DND-41 (cell line): ENCODE data around the gene CFAP141.

ENCODE experiments used
- ATAC-seq: fragments of 200-7000 bp; cut with Tn5 transposase; 3 replicates; pipeline ENCODE4 v1.9.1; 2021; ENCODE audit warnings: low read depth; ENCODE audit not compliant: insufficient read depth
- DNase-seq: peaks from one replicate; pipeline ENCODE4 v3.0.0-alpha.2; 2020
- H2AFZ ChIP-seq: 2 replicates; pipeline ENCODE4 v1.6.0; 2012; ENCODE audit warnings: low read depth, low read length
- H3K27ac ChIP-seq: 2 replicates; pipeline ENCODE4 v1.5.1; 2012; ENCODE audit warnings: low read length, inconsistent platforms
- H3K27me3 ChIP-seq: fragments of 200-600 bp; sonication (generic); 2 replicates; pipeline ENCODE4 v1.6.0; 2012; ENCODE audit warnings: low read length, mild to moderate bottlenecking, inconsistent platforms; ENCODE audit not compliant: insufficient read depth, poor library complexity
- H3K36me3 ChIP-seq: 2 replicates; pipeline ENCODE4 v1.5.1; 2012; ENCODE audit warnings: low read length, inconsistent platforms; ENCODE audit not compliant: insufficient read depth
- H3K4me1 ChIP-seq: 2 replicates; pipeline ENCODE4 v1.5.1; 2012; ENCODE audit warnings: mild to moderate bottlenecking, low read length; ENCODE audit not compliant: insufficient read depth
- H3K4me2 ChIP-seq: 2 replicates; pipeline ENCODE4 v1.6.0; 2012; ENCODE audit warnings: mild to moderate bottlenecking, moderate library complexity, low read length, inconsistent platforms; ENCODE audit not compliant: insufficient read depth
- H3K4me3 ChIP-seq, 2 experiments: fragments of 200-600 bp in 1 of 2; shearing (Covaris generic) in 1 of 2; 2 replicates each; pipeline ENCODE4 v1.5.1; 2012 to 2016; ENCODE audit warnings: inconsistent platforms in 2 of 2, low read length in 2 of 2, mild to moderate bottlenecking in 2 of 2, low read depth in 1 of 2, moderate library complexity in 1 of 2
- H3K79me2 ChIP-seq: 2 replicates; pipeline ENCODE4 v1.6.0; 2012; ENCODE audit warnings: low read length, inconsistent platforms; ENCODE audit not compliant: insufficient read depth
- H3K9ac ChIP-seq: 2 replicates; pipeline ENCODE4 v1.6.0; 2012; ENCODE audit warnings: low read depth, mild to moderate bottlenecking, inconsistent platforms, low read length, moderate library complexity
- H3K9me3 ChIP-seq: 2 replicates; pipeline ENCODE4 v1.5.1; 2012; ENCODE audit warnings: low read length, moderate library complexity, mild to moderate bottlenecking, inconsistent platforms; ENCODE audit not compliant: insufficient read depth, severe bottlenecking
- H4K20me1 ChIP-seq: 2 replicates; pipeline ENCODE4 v1.6.0; 2012; ENCODE audit warnings: low read length; ENCODE audit not compliant: insufficient read depth
- CTCF ChIP-seq: IDR thresholded peaks from 2 replicates; pipeline ENCODE4 v1.5.1; 2012; ENCODE audit warnings: borderline replicate concordance, low read length, moderate library complexity, mild to moderate bottlenecking; ENCODE audit not compliant: poor library complexity, severe bottlenecking; ENCODE audit errors: extremely low read depth
- EZH2 ChIP-seq: IDR thresholded peaks from 3 replicates; pipeline ENCODE4 v1.6.1; 2012; ENCODE audit warnings: borderline replicate concordance, low read depth, mild to moderate bottlenecking, moderate library complexity, low read length, inconsistent platforms; ENCODE audit not compliant: severe bottlenecking

CFAP141 gene

GRCh38 chr1:154159554-154159953 lies 46.6 kb downstream of the CFAP141 start:
- H3K27me3 ChIP-seq, result no peaks in the 10 kb centered on the region
- peaks cover 94% of the 10 kb centered on the region for H3K36me3 ChIP-seq
- TF ChIP-seq CTCF (no peak), EZH2 (no peak)
- H3K79me2 ChIP-seq, result peaks cover 15% of the 10 kb centered on the region
- H3K9ac ChIP-seq, result no peak overlapping the region
- H3K4me3 ChIP-seq, result no peak overlapping the region
- no peaks in the 10 kb centered on the region for H3K9me3 ChIP-seq
- H2AFZ ChIP-seq, result no peak overlapping the region
- no peak overlapping the region for H3K4me2 ChIP-seq
- H3K4me1 ChIP-seq, result peaks cover 33% of the 10 kb centered on the region
- DNase-seq (no peak), ATAC-seq (no peak)
- no peak overlapping the region for H3K27ac ChIP-seq
- H4K20me1 ChIP-seq, result peaks cover 9% of the 10 kb centered on the region

- ATAC-seq (no peak), DNase-seq (no peak)
- Histone ChIP-seq H3K27ac (peak overlapping the region; percentile 56), H3K9ac (no peak overlapping the region), H3K27me3 (no peaks in the 10 kb centered on the region), H3K9me3 (no peaks in the 10 kb centered on the region), H3K4me3 (no peak overlapping the region), H3K4me1 (peaks cover 33% of the 10 kb centered on the region), H4K20me1 (peaks cover 9% of the 10 kb centered on the region), H2AFZ (no peak overlapping the region), H3K36me3 (peaks cover 87% of the 10 kb centered on the region), H3K79me2 (peaks cover 15% of the 10 kb centered on the region; the same call in 1 of the 2 replicates), H3K4me2 (no peak overlapping the region)
- TF ChIP-seq EZH2 (no peak), CTCF (no peak)
Measured at GRCh38 chr1:154158307-154159125, 47.6 kb downstream of the CFAP141 start.

- Histone ChIP-seq H3K79me2 (peaks cover 15% of the 10 kb centered on the region; the same call in 1 of the 2 replicates), H4K20me1 (peaks cover 9% of the 10 kb centered on the region), H3K27ac (peak overlapping the region; percentile 56), H2AFZ (no peak overlapping the region), H3K4me2 (no peak overlapping the region), H3K4me3 (no peak overlapping the region), H3K36me3 (peaks cover 79% of the 10 kb centered on the region), H3K4me1 (peaks cover 33% of the 10 kb centered on the region), H3K9me3 (no peaks in the 10 kb centered on the region), H3K27me3 (no peaks in the 10 kb centered on the region), H3K9ac (no peak overlapping the region; the same call in 1 of the 2 replicates)
- ATAC-seq (peak; percentile 97), DNase-seq (peak; percentile 75)
- TF ChIP-seq CTCF (no peak), EZH2 (no peak)
Measured at GRCh38 chr1:154157520-154158306, 48.4 kb downstream of the CFAP141 start.
